Hematopoietic multipotent progenitor cell treated with erythropoietin and hydrocortisone succinate and interleukin-3 and kit ligand, for 15 days (in vitro differentiated cells): ENCODE data around the gene LATS2.
"Not testable (repeated sequence)": the region's sequence is repeated elsewhere in the genome, so short reads cannot be mapped to it uniquely, and the experiment has no call there.

ENCODE experiments used
- DNase-seq: peaks from one replicate; pipeline ENCODE4 v3.0.0-alpha.2; 2015; ENCODE audit warnings: low spot score

The LATS2 gene

DNA sequence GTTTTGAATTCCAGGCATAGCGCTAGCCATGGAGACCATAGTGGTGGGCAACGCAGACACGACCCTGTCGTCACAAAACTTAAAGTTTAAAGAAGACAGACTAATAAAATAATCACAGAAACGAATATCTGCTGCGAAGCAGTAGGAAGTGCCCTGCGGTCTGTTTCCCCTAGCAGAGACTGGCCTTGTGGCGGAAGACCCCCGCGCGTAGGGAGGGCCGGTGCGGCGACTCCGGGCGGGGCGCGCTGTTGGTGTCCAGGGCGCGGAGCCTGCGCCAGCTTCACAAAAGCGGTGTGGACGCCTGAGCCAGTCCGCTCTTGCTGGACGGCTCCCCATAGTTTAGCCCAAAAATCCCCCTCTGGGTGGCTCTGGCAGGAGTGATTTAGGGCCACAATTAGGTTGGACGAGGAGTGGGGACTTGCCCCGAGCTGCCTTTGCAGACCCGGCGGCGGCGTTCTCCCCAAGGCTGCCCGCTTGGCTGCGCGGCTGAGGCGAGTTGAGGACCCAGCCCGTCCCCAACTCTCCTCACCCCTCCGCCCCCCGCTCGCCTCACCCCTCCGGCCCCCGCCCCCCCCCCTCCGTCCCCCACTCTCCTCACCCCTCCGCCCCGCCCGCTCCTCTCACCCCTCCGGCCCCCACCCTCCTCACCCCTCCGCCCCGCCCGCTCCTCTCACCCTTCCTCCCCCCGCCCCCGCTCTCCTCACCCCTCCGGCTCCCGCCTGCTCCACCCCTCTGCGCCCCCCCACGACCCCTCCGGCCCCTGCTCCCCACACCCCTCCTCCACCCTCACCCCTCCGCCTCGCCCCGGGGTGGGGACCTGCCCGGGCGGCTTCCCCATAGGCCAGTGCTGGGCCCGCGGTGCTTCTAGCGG lies 14.2 kb upstream of the LATS2 start:
- no peak for DNase-seq

DNA sequence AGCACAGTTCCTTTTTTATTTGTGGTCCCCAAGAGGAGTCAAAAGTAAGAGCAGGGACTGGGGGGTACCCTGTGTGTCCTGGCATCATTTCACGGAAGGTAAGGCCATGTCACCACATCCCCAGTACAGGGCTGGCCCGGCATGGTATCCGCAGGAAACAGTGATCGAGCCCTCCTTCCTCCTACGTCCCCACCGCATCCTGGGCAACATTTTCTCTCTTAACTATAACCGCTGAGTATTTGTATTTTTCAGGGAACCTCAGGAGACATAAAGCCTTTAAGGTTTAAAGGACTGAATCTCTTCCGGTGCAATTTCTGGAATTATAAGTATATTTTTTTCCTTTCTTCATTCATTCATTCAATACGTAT lies 13.6 kb upstream of the LATS2 start:
- DNase-seq: no peak

DNA sequence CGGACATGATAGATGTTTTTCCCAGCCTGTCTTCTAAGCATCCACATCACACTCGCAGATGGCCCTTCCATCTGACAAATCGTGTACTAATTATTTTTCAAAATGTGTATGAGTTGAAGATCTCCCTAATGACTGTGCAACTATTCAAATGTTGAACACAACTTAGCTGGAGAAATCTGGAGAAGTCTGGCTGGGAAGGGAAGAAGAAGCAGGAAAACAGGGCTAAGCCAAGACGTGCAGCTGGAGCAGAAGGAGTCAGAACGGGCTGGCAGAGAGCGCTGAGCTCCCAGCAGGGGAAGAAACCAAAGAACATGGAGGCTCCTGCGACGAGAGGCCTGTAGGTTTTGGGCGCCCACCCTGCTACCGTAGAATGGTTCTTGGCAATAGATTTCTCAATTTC lies 13.2 kb upstream of the LATS2 start:
- no peak for DNase-seq

DNA sequence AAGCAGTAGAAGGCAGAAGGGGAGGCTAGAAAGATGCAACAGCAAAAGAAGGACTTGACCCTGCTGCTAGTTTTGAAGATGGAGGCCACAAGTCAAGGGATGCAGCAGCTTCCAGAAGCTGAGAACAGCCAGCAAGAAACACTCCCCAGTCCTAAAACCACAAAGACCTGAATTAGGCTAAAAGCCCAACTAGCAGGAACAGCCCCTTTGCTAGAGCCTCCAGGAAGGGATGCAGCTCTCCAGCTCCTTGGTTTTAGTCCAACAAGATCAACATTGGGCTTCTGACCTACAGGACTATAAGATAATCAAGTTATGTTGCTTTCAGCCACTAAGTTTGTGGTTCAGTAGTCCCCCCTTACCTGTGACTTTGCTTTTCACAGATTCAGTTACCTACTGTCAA lies 10.5 kb upstream of the LATS2 start:
- no peak for DNase-seq

DNA sequence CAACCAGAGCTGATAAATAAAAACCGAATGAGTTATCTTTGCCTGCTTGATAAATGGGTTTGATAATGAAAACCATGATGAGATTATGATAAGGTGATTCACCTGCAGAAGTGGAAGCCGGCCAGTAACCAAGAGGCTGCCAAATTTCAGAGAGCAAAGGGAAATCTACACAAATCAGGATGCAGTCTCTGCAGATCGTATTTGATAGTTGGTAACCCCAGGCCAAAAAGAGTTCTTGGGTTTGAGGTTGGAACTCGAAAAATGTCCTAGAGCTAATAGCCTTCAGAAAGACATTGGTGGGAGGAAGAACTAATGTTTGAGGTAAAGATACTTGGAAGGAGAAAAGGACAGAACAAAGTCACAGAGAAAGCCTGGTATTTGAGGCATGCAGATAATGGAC lies 9.6 kb upstream of the LATS2 start:
- DNase-seq: no peak

DNA sequence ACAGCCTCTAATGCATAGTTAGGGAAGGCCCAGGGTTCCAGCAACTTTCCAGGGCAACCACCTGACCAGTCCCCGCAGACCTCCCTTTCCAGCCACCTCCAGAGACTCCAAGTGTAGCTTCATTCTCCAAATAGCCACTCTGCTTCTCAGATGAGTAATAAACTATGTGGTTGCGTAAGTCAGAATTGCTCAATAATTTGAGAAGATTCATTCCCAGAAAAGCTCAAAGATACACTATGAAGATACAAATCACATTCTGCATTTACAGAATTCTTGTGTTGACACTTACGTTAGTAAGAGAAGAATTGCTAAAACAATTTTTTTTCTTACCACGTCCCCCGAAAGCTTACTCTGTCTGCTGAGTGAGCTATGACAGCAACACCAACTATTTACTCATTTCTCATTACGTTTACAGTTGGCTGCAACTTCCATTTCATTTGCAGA lies 8.2 kb upstream of the LATS2 start:
- DNase-seq: no peak

DNA sequence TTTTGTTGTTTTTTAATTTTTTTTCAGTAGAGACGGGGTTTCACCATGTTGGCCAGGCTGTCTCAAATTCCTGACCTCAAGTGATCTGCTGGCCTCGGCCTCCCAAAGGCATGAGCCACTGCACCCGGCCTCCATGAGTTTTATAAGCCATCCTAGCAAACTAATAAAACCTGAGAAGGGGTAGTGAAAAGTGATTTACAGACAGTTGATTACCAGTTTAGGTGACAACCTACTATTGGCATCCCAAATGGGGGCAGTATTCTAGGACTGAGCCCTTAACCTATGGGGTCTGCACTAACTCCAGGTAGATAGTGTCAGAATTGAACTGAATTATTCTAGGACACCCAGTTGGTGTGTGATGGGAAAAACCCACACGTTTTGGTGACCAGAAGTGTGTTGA lies 6.5 kb upstream of the LATS2 start:
- DNase-seq: no peak

DNA sequence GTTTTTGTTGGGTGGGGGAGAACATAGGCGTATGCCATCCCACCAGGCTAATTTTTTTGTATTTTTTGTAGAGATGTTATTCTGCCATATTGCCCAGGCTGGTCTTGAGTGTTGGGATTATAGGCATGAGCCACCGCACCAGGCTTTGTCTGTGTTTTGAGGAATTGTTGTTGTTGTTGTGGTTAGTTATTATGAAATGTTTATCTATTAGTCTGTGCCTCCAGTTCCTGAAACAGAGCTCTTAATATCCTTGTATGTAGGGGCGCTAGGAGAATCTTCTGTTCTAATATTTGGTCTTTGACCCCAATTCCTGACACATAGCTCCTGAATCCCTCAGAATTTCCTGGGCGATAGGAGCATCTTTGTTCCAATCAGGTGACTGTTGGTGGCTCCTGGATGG lies 5.6 kb upstream of the LATS2 start:
- DNase-seq: no peak

DNA sequence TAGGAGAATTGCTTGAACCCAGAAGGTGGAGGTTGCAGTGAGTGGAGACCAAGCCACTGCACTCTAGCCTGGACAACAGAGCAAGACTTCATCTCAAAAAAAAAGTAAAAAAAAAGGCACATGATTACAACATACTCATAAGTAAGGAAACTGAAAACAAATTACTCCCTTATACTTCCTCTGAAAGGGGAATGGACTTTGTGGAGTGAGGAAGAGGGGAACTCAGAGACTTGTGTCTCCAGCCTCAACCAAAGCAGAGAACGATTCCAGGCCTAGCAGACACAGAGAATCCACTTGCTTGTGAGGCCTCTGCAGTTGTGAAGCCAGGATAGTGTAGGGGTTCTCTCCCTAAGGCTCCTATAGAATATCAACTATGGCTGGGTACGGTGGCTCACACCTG lies 4.3 kb upstream of the LATS2 start:
- no peak for DNase-seq

DNA sequence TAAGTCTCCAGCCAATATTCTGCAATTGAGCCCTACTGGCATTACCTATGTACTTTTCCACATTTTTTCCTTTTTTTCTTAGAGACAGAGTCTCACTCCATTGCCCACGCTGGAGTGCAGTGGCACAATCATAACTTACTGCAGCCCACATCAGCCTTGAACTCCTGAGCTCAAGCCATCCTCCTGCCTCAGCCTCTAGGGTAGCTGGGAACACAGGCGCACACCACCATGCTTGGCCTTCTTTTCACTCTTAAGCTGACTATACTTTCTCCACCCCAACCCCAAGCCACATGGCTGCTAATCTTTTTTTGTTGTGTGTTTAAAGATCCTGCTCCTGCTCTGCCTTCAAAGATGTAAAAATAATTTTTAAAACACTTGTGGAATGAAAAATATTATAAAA lies 1.6 kb upstream of the LATS2 start:
- DNase-seq: no peak

DNA sequence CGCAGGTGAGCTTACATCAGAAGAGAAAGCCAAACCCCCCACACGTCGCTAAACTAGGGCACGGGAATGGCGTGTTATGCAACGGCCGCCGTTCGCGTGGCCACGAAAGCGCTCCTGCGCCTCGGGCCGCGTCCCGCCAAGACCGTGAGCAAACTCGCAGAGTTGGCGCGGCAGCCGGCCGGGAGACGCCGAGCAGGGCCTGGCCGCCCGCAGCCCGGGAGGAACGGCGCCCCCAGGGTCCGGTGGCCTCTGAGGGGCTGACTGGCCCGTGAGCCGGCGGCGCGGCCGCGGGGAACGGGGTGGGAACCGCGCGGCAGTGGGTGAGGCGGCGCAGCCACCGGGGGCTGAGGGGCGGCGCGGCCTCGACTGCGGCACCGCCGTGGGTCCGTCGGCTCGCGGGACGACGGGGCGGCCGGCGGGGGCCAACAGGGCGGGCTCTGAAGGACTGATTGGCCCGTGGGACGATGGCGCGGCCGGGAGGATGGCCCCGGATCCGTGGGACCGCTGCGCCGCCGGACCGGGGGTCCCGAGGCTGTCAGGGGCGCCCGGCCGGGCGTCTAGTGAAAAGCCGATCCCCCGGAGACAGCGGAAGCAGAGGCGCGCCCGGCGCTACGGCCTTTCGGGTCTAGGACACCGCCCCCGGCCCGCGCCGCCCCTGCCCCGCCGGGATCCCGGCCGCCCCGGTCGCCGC lies 903 bp downstream of the LATS2 start:
- no peak for DNase-seq

DNA sequence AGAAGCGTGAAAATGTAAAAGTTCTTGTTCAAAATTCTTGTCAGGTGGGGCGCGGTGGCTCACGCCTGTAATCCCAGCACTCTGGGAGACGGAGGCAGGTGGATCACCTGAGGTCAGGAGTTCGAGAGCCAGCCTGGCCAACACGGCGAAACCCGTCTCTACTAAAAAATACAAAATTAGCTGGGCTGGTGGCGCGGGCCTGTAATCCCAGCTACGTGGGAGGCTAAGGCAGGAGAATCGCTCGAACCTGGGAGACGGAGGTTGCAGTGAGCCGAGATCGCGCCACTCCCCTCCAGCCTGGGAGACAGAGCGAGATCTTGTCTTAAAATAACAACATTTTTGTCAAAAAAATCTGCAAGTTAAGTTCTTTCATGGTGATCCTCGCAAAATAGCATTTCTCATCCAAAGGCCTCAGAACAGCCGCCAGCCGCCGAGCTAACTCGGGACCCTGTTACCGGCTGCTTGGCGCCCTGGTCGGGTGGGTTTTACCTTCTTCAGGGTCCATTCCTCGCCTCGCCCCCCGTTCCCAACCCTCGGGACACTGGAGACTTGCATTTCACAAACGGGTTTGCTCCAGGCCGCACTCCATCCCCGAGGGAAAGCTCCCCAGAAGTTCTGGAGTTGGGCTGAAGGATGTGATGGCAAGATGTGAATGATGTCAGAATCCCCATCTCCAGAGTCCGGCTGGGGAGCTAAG lies 1.6 kb downstream of the LATS2 start:
- DNase-seq: no peak

DNA sequence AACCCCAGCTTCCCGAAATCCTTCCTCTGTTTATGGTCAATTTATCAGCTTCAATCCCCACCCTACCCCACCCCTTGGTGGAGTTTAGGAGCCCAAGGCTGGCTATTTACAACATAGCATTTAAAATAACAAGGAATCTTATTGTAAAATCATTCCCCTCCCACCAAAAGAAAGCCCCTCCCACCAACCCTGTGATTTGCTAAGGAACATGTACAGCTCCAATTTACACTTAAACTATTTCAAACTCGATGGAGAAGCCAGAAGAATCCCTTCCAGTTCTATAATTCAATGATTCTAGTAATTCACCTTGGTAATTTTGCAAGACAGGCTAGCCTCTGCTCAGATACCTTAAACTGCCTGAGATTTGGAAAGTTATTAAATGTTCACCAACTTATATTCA lies 3.0 kb downstream of the LATS2 start:
- no peak for DNase-seq

DNA sequence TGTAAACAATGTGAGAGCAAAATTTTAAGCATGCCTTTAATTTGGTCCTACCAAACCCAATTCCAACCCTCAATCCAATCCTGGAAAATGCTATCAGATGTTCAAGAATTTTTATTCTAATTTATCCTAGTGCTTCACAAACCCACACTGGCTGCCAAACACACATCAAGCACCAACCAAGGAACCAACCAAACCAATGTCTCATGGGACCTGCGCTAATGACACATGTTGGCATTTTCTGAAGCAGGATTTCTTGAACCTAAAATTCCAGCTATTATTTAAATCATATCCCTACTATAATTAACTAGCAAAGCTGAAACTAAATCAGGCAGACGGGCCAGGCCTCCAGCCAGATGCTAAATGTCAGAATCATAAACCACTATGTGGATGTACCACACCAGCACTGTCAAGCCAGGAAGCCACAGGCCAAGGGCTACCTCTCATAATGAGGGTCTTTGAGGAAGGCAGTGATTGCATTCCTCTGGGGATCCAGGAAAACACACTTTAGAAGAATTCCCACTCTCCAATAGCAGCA lies 5.8 kb downstream of the LATS2 start:
- DNase-seq: no peak

DNA sequence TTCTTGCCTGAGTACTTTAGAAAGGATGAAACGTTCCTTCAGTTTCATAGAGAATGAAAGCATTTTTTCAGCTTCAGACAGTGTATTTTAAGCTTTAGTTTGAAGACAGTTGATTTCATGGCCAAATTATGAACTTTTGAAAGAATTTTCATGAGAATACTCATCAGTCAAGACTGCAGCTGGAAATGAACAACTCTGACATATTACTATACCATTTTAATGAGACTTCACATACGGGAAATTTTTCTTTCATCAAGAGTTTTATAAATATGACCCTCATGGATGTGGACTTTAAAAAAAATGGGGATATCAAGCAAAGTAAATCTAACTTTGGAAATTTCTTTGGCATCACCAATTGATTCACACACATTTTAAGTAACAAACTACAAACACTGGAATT lies 6.4 kb downstream of the LATS2 start:
- no peak for DNase-seq

DNA sequence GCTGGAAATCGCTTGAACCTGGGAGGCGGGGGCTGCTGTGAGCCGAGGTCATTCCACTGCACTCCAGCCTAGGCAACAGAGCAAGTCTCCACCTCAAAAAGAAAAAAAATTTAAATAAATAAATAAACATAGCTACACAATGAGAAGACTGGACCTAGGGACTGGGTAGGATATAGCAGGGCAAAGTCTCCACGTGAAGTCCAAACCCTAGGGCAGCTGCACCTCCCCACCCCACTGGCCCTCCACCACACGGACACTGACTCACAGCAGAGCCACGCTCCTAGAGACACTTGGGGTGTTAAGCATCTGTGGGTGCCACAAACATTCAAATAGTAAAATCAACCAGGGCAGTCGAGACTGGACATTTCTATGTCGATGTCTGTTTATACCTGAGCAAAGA lies 7.1 kb downstream of the LATS2 start:
- DNase-seq: no peak

DNA sequence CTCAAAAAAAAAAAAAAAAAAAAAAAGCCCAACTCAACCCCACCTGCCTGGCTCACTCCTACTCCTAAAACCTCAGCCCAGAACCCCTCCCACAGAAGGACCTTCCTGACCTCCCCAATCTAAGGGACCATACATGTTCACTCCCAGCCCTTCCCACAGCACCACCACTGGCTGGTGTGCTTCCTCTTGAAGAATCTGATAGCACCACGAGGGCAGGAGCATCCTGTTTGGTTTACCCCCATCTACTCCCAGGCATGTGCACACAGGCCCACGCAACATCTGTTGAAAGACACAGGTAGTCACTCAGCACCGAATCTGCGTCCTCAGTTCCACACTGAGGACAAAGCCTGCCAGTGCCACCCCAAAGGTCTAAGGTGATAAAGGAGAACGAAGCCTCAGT lies 8.2 kb downstream of the LATS2 start:
- DNase-seq: no peak

DNA sequence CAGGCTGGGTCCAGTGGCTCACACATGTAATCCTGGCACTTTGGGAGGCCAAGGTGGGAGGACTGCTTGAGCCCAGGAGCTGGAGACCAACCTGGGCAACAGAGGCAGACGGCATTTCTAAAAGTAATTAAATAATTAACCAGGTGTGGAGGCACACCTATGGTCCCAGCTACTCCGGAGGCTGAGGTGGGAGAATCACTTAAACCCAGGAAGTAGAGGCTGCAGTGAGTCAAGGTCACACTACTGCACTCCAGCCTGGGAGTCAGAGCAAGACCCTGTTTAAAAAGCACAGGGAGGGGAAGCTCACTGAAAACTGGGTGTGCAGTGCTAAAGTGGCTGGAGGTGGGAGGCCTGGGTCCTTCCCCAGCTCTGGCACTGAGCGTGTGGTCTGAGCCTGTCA lies 9.7 kb downstream of the LATS2 start:
- DNase-seq: no peak

DNA sequence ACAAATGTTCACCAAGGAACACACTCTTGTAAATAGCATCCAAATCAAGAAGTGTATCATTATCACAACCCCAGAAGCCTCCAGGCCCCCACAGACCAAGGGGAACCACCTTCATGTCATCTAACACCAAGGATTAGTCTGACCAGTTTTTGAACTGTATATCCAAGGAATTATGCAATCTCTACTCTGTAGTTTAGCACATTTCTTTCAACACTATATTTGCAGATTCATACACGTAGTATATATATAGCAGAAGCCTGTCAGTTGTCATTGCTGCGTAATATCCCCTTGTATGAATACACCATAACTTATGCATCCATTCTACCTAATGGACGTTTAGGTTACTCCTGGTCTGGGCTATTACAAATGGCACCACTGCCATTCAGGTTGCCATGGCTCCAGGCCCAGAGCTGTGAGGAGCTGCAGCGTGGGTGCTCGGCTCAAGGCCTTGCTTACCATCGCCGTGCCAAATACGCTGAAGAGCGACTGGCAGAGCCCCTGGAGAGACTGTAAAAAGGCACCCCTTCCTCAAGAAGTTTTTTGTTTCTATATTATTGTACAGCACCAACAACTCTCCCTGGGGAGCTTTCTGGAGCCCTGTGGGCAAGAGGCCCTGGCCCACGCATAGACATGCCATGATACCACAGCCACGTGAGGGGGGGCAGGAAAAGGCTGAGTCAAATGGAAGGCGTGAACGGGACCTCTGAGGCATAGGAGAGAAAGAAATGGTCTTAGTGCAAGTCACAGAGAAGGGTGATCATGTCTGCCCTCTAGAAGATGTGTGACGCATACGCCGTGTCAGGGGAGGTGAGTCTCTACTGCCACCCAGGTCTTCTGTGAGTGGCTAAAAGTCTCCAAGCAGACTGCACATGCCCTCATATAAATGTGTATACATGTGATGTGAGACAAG lies 10.8 kb downstream of the LATS2 start:
- DNase-seq: no peak

DNA sequence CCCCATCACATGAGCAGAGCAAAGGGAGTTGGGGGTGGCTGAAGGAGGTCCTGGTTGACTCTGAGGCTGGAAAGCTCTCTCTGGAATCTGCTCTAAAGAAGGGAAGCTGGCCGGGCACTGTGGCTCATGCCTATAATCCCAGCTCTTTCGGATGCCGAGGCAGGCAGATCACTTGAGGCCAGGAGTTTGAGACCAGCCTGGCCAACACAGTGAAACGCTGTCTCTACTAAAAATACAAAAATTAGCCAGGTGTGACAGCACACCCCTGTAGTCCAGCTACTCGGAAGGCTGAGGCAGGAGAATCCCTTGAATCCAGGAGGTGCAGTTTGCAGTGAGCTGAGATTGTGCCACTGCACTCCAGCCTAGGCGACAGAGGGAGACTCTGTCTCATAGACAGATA lies 11.7 kb downstream of the LATS2 start:
- not testable (repeated sequence) for DNase-seq

DNA sequence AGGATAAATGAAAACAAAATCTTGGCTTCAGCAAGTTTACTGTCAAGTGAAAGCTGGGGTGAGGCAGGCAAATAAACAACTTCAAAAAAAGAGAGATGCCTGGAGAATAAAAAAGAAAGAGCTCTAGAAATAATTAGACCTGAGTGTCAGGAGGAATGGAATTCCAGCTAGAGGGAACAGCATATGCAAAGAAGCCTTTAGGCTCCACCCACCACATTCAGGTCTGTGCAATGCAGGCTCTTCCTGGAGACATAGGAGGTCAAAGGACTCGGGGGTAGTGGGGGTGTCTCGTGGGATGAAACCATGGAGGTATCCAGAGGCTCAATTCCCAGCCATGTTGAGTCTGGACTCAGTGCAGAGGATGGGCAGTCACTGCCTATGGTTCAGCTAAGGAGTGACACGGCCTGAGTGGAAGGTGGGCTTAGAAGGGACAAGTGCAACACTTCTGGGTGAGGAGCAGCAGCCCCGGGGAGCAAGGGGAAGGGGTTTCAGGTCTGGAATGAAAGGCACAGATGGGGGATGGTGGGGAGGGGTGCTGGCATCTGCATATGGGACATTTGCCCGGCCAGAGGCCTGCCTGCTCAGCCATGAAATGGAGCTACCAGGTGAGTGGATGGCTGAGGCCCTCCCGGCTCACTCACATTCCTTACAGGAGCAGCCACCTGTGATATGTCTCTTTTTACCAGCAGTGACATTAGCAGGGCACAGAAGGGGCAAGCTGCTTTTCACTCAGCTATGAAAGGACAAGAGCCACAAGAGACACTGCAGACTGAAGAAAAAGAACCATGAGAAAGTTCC lies 12.3 kb downstream of the LATS2 start:
- no peak for DNase-seq
